Fibroblast of skin of back (primary cell): ENCODE measurements around the gene PDSS2.
"Not testable (repeated sequence)": the region's sequence is repeated elsewhere in the genome, so short reads cannot be mapped to it uniquely, and the experiment has no call there.

Source experiments
- DNase-seq: peaks from one replicate; pipeline ENCODE4 v3.0.0-alpha.2; 2013

PDSS2 gene

DNA sequence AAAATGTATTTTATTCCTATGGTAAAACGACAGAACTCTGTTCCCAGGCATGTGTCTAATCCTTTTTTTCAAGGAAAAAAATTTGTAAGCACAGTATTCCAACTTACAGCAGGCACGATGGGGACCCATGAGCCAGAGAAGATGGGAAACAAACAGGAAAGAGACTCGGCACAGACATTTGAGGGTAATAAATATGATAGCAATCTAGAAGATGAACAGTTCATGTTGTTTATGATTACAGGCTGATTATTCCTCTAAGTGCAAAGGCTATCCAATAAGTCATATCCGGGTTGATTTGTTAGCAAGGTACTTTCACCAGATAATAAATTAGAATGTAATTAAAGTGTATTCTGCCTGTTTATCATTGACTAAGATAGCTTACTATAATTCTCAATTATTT, 43.2 kb downstream of the PDSS2 start:
- no peak for DNase-seq

DNA sequence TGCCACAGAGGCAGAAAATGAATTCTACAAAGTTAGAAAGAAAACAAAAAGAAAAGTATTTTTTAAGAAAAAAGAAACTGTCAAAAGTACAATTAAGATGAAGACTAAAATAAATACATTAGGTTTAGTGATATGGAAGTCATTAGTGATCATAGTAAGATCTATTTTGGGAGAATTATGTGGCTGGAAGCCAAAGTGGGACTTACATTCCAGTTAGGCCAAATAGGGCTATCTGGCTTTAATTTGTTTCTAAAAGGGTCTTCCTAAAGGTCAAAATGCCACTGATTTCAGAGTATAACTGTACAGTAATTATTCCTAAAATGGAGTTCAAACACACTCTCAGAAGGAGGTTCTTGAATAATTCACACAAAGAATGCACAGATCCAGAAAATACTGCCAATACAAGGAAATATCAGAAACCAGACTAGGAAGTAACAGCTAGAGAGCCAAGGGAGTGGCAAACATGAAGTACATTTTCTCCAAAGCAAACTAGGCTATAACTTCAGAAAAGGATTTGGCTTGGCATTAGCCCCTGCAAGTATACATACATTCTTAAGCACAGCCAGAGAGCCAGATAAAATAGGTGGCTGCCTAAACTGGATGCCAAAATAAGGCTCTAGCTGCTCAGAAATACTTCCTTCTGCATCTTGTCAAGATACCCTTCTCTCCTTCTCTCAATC, 45.3 kb downstream of the PDSS2 start:
- DNase-seq: peak; percentile 17

GRCh38 chr6:107411161-107411560, 48.2 kb downstream of the PDSS2 start:
- no peak for DNase-seq

DNA sequence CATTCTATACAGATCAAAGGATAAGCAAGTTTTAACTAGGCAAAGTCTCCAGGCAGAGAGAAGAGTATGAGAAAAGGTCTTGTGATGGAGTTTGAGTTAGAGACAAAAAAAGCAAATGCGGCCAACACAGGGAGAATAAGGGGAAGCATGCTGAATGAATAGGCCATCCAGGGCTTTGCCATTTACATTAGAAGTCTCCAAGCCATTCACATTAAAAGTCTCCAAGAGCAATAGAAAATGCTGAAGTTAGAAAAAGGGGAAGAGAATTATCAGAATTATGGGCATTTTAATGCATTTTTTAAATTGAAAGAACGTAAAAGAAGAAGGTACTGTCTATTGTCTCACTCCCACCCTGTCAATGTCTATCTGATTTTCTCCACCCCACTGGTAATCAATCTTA, 49.4 kb downstream of the PDSS2 start:
- no peak for DNase-seq

DNA sequence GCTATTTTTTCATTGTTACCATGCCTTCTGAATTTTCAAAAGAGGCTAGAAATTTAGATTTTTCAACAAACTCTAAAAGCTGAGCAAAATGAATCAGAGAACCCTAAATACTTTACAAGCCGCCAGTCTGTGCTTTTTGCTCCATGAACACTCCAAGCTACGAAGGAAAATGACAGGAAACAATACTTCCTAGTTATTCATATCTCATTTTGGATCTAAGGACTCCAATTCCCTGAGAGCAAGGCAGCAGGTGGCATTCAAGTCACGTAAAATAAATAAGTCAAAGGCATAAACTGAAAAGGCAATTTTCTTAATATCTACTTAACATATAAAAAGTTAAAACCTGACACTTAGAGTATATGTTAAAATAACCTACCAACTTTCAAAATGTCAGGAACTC, 50.6 kb downstream of the PDSS2 start:
- no peak for DNase-seq

GRCh38 chr6:107405002-107405401, 54.4 kb downstream of the PDSS2 start:
- DNase-seq: no peak

DNA sequence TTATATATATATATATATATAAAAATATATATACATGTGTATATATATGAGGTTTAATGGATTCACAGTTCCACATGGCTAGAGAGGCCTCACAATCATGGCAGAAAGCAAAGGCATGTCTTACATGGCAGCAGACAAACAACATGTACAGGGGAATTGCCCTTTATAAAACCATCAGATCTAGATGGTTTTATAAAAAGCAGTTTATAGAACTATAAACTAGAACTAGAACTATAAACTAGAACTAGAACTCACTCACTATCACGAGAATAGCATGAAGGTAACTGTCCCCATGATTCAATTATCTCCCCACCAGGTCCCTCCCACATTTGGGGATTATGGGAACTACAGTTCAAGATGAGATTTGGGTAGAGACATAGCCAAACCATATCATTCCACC, 56.8 kb downstream of the PDSS2 start:
- no peak for DNase-seq

GRCh38 chr6:107401573-107401972, 57.8 kb downstream of the PDSS2 start:
- DNase-seq: no peak

GRCh38 chr6:107400616-107401147, 58.7 kb downstream of the PDSS2 start:
- no peak for DNase-seq

DNA sequence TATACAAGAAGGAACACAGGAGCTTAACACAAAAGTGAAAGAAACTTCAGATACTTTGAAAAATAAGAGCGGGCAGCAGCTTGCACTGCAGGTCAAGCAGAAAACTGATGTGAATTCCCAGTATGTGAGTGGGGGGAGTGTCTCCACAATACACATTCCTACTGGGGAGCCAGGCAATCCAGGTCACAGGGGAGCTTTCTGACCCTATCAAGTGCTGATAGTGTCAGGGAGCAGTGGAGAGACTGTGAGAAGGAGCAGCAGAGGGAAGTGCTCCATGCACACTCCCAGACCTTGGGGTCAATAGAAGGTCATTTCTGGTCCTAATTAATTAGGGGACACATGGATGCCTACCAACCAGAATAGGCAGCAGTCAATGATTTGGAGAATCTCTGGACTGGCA, 59.4 kb downstream of the PDSS2 start:
- DNase-seq: no peak

DNA sequence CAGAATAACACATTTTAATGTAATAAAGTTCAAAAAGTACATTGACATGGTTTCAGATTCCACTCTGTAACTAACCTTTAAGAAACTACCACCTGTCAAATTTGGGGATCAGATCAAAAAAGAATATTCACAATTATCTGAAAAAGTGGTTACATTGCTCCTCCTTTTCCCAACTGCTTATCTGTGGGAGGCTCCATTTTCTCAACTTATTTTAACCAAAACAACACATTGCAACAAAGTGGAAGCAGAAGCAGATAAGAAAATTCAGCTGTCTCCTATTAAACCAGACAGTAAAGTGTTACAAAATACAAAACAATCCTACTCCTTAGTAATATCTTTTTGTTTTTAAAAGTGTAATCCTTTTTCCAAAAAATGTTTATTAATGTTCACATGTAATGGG, 61.4 kb downstream of the PDSS2 start:
- DNase-seq: no peak

DNA sequence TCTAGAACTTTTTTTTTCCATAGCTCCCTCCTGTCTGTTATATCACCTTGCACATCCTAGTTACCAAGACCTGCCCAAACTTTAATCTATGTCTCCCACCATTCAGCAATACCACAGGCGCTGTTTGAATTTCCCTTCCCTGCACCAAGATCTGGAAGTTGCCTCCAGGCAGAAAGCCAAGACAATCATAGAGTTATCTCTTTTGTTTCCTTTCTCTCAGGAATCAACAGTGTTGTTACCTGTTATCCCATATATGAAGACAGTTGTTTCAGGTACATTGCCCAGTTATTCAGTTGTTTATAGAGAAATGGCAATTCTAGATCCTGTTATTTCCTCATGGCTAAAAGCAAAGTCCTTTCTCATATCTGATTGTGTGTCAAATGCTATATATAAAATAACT, 63.2 kb downstream of the PDSS2 start:
- no peak for DNase-seq

DNA sequence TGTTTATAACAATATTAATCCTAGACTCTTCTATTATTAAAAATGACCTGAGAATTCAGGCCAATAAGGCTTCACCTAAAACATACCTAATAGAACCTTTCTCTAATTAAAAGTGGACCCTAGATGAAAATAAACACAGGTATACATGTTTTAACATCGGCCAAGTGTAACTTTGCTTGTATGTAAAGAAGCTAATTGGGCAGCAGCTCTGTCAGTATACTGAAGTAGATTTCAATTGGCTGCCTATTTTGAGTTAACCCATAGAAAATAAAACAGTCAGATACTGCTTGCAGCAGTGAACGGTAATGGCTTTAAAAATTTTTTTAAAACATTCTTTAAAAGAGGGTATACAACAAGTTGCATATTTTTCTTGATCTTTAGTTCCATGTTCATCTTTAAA, 67.3 kb downstream of the PDSS2 start:
- no peak for DNase-seq

GRCh38 chr6:107390685-107391435, 68.5 kb downstream of the PDSS2 start:
- no peak for DNase-seq

- no peak for DNase-seq
Observed at GRCh38 chr6:107390056-107390455, 69.3 kb downstream of the PDSS2 start.

GRCh38 chr6:107386904-107387303, 72.5 kb downstream of the PDSS2 start:
- DNase-seq: no peak

GRCh38 chr6:107386340-107386739, 73.0 kb downstream of the PDSS2 start:
- DNase-seq: peak; percentile 41

DNA sequence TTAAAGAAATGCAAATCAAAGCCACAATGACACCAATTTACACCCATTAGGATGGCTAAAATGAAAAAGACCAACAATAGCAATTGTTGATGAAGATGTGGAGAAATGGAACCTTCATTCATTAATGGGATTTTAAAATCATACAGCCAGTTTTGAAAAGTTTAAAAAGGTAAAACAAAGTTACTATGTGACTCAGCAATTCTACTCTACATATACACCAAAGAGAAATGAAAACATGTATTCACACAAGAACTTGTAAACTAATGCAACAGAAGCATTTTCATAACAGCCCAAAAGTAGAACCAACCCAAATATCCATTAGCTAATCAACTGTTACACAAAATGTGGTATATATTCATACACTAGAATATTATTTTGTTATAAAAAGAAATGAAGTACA, 75.7 kb downstream of the PDSS2 start:
- DNase-seq: no peak

DNA sequence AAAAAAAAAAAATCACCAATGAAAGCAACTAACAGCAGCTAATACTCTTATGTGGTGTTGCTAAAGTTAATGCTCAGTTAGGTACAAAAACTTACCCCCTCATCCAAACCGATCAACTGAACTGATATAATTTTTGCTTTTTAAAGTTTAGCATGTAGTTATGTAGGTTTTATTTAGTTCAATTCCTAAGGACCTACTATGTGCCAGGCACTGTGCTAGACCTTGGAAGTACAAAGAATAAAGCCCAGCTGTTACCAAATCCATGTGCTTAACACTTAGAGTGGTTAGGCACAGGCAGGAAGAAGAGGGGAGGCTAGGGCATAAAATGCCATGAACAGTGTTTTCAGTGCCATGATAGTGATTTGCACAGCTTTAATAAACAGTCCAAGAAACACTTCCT, 85.1 kb downstream of the PDSS2 start:
- no peak for DNase-seq

DNA sequence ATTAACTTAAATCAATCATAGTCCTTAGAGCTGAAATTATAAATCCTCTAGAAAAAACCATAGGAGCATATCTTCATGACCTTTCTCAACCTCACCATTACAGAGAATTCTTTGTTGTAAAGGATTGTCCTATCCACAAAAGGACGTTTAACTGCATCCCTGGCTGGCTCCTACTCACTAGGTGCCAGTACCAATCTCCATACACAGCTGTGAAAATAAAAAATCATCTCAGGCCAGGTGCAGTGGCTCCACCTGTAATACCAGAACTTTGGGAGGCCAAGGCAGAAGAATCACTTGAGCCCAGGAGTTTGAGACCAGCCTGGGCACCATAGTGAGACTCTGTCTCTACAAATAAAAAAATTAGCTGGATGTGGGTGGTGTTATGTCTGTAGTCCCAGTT, 89.9 kb downstream of the PDSS2 start:
- no peak for DNase-seq

- no peak for DNase-seq
Observed at GRCh38 chr6:107368471-107368870, 90.9 kb downstream of the PDSS2 start.

- DNase-seq: not testable (repeated sequence)
Observed at GRCh38 chr6:107364173-107364572, 95.2 kb downstream of the PDSS2 start.

DNA sequence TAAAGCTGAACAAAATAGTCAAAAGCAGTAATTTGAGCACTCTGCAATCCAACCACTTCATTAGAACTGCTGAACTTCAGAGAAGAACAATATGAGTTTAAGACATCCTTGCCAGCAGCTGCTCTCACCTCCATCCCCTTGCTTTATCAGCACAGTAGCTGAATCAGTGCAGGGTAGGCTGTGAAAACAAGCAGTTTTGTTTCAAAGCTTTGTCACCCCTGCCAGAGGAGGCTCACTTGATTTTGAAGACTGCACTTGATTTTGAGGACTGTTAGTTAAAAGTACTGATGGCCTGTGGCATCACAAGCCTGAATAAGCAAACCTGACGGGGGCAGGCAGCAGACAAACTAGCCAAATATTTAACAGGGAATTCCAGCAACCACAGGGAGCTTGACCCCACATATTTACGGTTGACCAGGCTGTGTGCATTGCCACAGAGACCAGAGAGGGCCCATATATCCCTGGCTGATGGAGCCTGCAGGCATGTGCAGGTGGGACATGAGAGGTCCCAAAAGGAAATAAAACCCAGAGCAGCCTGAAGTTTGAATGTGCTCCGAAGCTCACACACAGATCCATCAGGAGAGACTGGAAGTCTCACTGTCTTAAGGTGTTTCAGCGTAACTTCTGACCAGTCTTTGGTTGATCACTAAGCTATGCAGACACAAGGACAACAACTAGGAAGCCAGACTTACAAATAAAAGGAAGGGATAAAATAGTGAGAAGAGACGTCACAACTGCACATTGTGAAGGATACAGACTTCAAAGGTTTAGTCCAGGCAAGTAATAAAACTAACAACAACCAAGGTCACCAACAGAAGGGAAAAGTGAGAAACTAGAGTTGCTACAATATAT, 97.4 kb downstream of the PDSS2 start:
- peak; percentile 8 for DNase-seq
